Stimulated activated CD8-positive, alpha-beta memory T cell treated with anti-CD3 and anti-CD28 coated beads, Interleukin-15, amount 100 ng/mL, for 4 hours (primary cell): ENCODE measurements around the gene B4GALT5.

ENCODE experiments used
- DNase-seq, 2 donors: peaks; one replicate each; pipeline ENCODE4 v3.0.0-alpha.2; 2020; ENCODE audit warnings: low read depth in 2 of 2

B4GALT5 gene

DNA sequence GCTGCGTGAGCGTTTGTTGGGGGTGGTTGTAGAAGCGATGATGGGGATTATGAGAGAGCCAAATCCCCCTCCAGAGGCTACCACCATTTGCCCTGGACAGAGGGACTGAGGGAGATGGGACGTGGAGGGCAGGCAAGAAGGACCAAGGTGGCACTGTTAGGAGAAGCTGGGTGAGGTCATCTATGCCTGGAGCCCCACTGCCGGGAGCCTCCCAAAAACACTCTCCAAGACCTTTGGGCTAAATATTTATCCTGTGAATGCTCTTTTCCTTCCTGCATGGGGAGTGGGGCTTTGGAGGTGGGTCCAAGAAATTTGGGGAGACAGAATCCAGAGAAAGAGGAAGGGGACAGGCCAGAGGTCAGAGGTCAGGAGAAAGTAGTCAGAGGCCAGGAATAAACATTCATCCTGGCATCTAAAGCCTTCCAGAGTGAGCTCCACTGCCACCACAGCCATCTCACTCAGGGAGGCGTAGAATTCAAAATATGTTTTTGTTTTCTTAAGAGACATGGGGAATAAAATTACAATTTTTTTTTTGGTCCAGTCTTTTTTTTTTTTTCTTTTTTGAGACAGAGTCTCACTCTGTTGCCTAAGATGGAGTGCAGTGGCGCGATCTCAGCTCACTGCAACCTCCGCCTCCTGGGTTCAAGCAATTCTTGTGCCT lies 128.0 kb downstream of the B4GALT5 start:
- no peak for DNase-seq

DNA sequence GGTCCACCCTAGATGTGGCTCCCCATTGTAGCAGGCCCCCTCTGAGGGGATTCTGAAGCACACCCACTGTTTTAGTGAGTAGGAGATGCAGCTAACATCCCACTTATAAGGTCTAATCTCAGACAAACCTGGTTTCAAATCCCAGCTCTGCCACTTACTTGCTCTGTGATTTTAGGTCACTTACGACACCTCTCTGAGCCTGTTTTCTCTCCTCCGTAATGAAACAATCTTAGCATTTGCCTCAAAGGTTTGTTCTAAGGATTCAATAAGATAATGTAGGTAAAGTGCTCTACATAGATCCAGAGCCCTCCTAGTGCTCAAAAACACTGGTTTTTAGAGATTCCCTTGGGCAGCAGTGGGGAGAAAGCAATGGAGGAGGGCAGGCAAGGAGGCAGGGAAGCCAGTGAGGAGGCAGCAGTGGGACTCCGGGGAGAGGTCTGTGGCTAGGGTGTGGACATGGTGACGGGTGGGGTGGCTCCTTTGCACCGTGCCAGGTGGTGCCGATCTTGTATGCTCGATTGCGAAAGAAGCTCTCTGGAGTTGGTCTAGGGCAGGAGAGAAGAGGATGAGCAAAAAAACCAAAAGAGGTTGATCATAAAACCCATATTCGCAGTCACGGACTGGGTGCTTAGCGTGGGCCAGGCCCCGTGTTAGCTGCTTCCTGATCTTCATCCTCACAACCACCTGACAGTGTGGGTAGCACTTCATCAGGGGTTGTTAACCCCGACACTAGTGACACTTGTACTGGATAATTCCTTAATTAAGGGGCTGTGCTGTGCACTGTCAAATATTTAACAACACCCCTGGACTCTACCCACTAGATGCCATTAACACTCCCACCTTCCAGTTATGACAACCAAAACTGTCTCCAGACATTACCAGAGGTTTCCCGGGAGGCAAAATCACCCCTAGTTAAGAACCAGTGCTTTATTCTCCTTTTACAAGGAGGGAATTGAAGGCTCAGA lies 129.0 kb downstream of the B4GALT5 start:
- DNase-seq = no peak

GRCh38 chr20:49583669-49584417 lies 129.8 kb downstream of the B4GALT5 start:
- no peak for DNase-seq

DNA sequence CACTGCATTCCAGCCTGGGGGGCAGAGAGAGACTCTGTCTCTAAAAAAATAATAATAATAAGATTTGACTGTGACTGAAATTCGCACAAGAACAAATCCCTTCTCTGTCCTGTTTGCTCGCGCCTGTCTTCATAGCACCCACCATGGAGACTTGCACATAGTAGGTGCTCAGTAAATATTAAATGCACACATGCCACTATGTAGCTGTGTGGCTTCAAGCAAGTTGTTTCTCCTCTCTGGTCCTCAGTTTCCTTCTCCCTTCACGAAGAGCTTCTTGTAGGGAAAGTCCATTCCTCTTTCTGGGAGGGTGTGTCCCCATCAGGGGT lies 130.4 kb downstream of the B4GALT5 start:
- DNase-seq = no peak
